Thyroid gland (tissue), 4 donors: ENCODE measurements around the gene ADCY5. TPM values are rescaled to one million over a fixed set of nuclear protein-coding genes. Genes with fewer than 3 reads are reported as not detected.

ENCODE experiments used
- DNase-seq, 2 donors: peaks; one replicate each; pipeline ENCODE4 v3.0.0-alpha.2; 2019
- H3K27ac ChIP-seq, 3 donors: fragments of 200-600 bp; sonication (generic); 1 replicate in 2 of 3; 2 replicates in 1 of 3; pipeline ENCODE4 v1.5.1; 2016 to 2019; ENCODE audit warnings: mild to moderate bottlenecking in 1 of 3, moderate library complexity in 1 of 3
- H3K27me3 ChIP-seq: fragments of 200-600 bp; sonication (generic); one replicate; pipeline ENCODE4 v1.5.1; 2019
- H3K36me3 ChIP-seq, 2 donors: fragments of 200-600 bp; sonication (generic); one replicate each; pipeline ENCODE4 v1.5.1; 2016 to 2019
- H3K4me1 ChIP-seq, 2 donors: fragments of 200-600 bp; sonication (generic); one replicate each; pipeline ENCODE4 v1.5.1; 2017 to 2019
- H3K4me3 ChIP-seq, 3 donors: fragments of 200-600 bp; sonication (generic); replicated peaks in 1 of 3; 1 replicate in 2 of 3; 2 replicates in 1 of 3; pipeline ENCODE4 v1.5.1; 2016; ENCODE audit warnings: mild to moderate bottlenecking in 1 of 3
- H3K9me3 ChIP-seq: fragments of 200-600 bp; sonication (generic); one replicate; pipeline ENCODE4 v1.5.1; 2017
- CTCF ChIP-seq, 6 experiments: fragments of 200-600 bp in 3 of 6; fragments of 450-650 bp in 3 of 6; sonication (generic) in 3 of 6; IDR thresholded peaks; one replicate each; pipeline ENCODE4 v1.5.1; 2016 to 2019; ENCODE audit warnings: antibody characterized with exemption in 6 of 6, mild to moderate bottlenecking in 2 of 6, inconsistent platforms in 1 of 6, moderate library complexity in 1 of 6
- POLR2A ChIP-seq, 2 donors: fragments of 450-650 bp; IDR thresholded peaks; one replicate each; pipeline ENCODE4 v1.6.1; 2017; ENCODE audit warnings: antibody characterized with exemption in 2 of 2, mild to moderate bottlenecking in 2 of 2, moderate library complexity in 1 of 2
- WGBS, 2 donors: methylation state at CpG; one replicate each; pipeline ENCODE4 v1.1.5; 2017; 5-methylcytosine and 5-hydroxymethylcytosine counted together
- intact Hi-C: fragments of 100-400 bp; cut with DNase I; formaldehyde crosslinking; loops from one replicate; pipeline ENCODE4 v1.15.1; 2023
- total RNA-seq, 4 donors: library from RNA; depleted of rRNA; stranded (reverse); fragments of >200 nt; gene quantifications; one replicate each; pipeline ENCODE4 v1.2.3, GENCODE V29; 2016

The ADCY5 gene
- total RNA-seq, 4 donors from 2014 or later: 0.78 to 2.7 (median 1.8) TPM

GRCh38 chr3:123388811-123389627, 59.9 kb downstream of the ADCY5 start:
- 77 to 83% methylated on average over 15 of the region's 15 CpGs for WGBS, 2 donors
- DNase-seq: no peak
- H3K27me3 ChIP-seq: no peaks in the 10 kb centered on the region
- no peaks in the 10 kb centered on the region for H3K9me3 ChIP-seq
- no peaks in the 10 kb centered on the region for H3K4me1 ChIP-seq
- H3K27ac ChIP-seq: no peak overlapping the region
- H3K36me3 ChIP-seq: no peaks in the 10 kb centered on the region
- H3K4me3 ChIP-seq: no peak overlapping the region
- TF ChIP-seq POLR2A (IDR thresholded peaks at IDR 0.05) (no peak), CTCF (IDR thresholded peaks at IDR 0.05) (no peak)
- intact Hi-C loops: no loop called here

GRCh38 chr3:123388042-123388441, 60.8 kb downstream of the ADCY5 start:
- WGBS, 2 donors: 92 to 95% methylated on average over 8 of the region's 8 CpGs
- DNase-seq: no peak
- no peak overlapping the region for H3K27ac ChIP-seq
- TF ChIP-seq POLR2A (IDR thresholded peaks at IDR 0.05) (no peak), CTCF (IDR thresholded peaks at IDR 0.05) (no peak)
- no peaks in the 10 kb centered on the region for H3K9me3 ChIP-seq
- intact Hi-C loops: no loop called here
- no peaks in the 10 kb centered on the region for H3K4me1 ChIP-seq
- H3K4me3 ChIP-seq: no peak overlapping the region
- no peaks in the 10 kb centered on the region for H3K36me3 ChIP-seq
- H3K27me3 ChIP-seq: no peaks in the 10 kb centered on the region

GRCh38 chr3:123387532-123387931, 61.4 kb downstream of the ADCY5 start:
- H3K4me3 ChIP-seq: no peak overlapping the region

GRCh38 chr3:123386477-123387040, 62.3 kb downstream of the ADCY5 start:
- no peak for TF ChIP-seq CTCF (IDR thresholded peaks at IDR 0.05)
- TF ChIP-seq POLR2A (IDR thresholded peaks at IDR 0.05): no peak
- DNase-seq: no peak
- intact Hi-C loops: no loop called here
- Histone ChIP-seq H3K4me1 (no peaks in the 10 kb centered on the region), H3K27me3 (no peaks in the 10 kb centered on the region), H3K36me3 (no peaks in the 10 kb centered on the region), H3K27ac (no peak overlapping the region), H3K4me3 (no peak overlapping the region), H3K9me3 (no peaks in the 10 kb centered on the region)
- 65 to 76% methylated on average over 11 of the region's 11 CpGs for WGBS, 2 donors

More at GRCh38 chr3:123387532-123387931, 61.4 kb downstream of the ADCY5 start:
- Histone ChIP-seq H3K4me1 (no peaks in the 10 kb centered on the region), H3K9me3 (no peaks in the 10 kb centered on the region), H3K27ac (no peak overlapping the region), H3K36me3 (no peaks in the 10 kb centered on the region), H3K27me3 (no peaks in the 10 kb centered on the region)
- intact Hi-C loops: no loop called here
- WGBS, 2 donors: 81 to 92% methylated on average over 3 of the region's 3 CpGs
- TF ChIP-seq CTCF (IDR thresholded peaks at IDR 0.05): no peak
- TF ChIP-seq POLR2A (IDR thresholded peaks at IDR 0.05): no peak
- no peak for DNase-seq

- H3K9me3 ChIP-seq: no peaks in the 10 kb centered on the region
- no peaks in the 10 kb centered on the region for H3K27me3 ChIP-seq
- no peaks in the 10 kb centered on the region for H3K36me3 ChIP-seq
- TF ChIP-seq POLR2A (IDR thresholded peaks at IDR 0.05): no peak
- TF ChIP-seq CTCF (IDR thresholded peaks at IDR 0.05): no peak
- intact Hi-C loops: no loop called here
- no peak overlapping the region for H3K4me3 ChIP-seq
- no peaks in the 10 kb centered on the region for H3K4me1 ChIP-seq
- peak; percentile 48 to 55 for DNase-seq
- no peak overlapping the region for H3K27ac ChIP-seq
- WGBS, 2 donors: 60 to 77% methylated on average over 5 to 8 of the region's 8 CpGs
These were observed 62.9 kb downstream of the ADCY5 start for GRCh38 chr3:123385981-123386380.
